GM19043 (cell line): ENCODE measurements around the gene UGCG.

Experiments
- ATAC-seq: cut with Tn5 transposase; IDR thresholded peaks from one replicate; pipeline ENCODE4 v1.9.1; 2021; ENCODE audit warnings: low read depth; ENCODE audit not compliant: unreplicated experiment

UGCG gene

DNA sequence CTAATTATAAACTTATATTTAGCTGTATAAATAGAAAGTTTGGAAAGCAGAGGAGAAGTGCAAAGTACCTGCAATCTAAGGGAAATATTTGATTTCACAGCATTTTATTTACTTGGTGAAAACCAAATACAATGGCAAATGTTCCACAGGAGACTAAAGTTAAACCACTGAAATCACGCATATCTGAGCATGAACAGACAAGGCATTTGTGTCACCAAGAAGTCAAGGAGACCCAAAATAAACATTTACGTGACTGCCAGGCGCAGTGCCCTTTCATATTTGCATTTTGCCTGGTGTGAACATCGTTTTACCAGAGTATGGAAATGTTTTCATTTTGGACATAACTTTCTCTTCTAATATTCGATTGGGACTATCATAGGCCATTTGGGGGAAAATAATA lies 20.6 kb downstream of the UGCG start:
- ATAC-seq = no peak

GRCh38 chr9:111917980-111918379 lies 21.4 kb downstream of the UGCG start:
- ATAC-seq = no peak

GRCh38 chr9:111919875-111920274 lies 23.3 kb downstream of the UGCG start:
- ATAC-seq = no peak

- no peak for ATAC-seq
Measured at GRCh38 chr9:111920531-111920930, 23.9 kb downstream of the UGCG start.

DNA sequence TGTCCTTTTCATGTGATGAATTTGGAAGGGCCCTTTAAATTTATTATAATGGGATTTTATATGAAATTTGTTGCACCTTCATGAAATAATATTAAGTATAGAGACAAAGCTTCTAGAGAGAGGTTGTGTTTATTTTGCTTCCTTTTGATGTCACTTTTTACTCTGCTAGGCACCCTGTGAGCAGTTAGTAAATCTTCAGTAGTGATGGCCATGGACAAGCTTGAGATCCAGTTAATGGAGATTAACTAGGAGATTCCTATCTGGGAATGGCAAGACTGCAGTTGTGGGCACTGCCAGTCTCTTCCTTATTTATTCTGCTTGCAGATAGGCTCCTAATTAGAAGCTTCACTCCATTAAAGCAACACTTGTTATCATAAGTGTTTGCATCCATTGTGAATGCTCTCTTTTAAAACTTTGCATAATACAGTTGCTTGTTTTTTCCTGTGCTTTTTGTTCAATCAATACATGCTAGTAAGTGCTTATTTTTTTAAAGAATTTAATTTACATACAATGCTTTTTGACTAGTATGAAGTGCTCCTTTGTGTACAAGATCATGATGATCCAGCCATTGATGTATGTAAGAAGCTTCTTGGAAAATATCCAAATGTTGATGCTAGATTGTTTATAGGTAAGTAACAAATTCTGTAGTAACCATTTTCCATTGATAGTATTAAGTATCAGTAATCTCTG lies 25.9 kb downstream of the UGCG start:
- ATAC-seq = no peak

- ATAC-seq = no peak
Measured at GRCh38 chr9:111924281-111924680, 27.7 kb downstream of the UGCG start.

- ATAC-seq = no peak
Measured at GRCh38 chr9:111925017-111925770, 28.6 kb downstream of the UGCG start.

DNA sequence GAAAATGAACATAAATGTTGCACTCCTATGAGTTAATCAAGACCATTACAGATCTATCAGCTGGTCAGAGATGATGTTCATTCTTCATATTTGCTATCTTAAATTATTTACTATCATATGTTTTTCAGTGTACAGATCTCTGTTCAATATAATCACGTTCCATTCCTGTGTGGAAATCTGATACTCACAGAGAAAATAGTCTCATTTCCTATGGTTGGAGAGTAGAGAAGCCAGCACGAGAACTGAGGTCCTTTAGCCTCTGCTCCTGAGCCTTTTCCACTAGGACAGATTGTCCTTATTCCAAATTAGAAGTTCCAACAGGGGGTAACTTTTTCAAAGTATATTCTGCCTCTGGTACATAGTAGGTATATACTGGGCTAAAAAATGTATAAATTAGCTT lies 29.2 kb downstream of the UGCG start:
- ATAC-seq = no peak

DNA sequence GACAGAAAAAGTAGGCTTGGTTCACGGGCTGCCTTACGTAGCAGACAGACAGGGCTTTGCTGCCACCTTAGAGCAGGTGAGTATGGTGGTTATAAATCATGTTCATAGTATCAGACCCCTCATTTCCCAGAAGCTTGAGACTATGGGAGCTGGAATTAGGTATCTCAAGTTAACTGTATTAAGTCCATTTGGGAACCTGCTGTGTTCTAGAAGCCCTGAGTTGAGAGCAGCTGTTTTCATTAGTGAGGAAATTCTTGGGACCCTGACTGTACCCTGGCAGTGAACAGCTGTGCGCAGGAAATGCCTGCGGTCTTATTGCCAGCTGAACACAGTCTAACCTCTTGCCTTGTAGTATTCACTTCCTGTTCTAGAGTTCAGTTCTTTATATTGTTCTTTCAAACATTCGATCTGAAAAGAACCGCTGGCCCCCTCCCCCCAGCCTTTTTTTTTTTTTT lies 29.8 kb downstream of the UGCG start:
- peak; percentile 99 for ATAC-seq

GRCh38 chr9:111928359-111928720 lies 31.7 kb downstream of the UGCG start:
- no peak for ATAC-seq

DNA sequence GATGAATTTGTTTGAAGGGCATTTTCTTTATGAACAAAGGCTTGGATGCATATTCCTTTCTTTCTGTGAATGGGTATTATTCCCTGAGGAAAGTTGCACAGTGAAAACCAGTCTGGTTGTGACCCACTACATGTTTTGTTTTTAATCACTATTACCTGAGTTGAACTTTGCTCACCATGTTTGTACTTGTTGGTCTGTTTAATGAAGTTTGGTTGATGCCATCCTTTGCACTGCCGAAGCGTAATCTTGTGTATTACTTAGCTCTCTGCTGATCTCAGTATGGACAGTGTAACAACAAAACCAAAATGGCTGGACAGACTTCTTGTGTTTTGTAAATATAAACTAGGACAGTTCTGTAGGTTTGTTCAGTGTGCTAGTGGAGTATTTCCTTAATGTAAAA lies 38.1 kb downstream of the UGCG start:
- ATAC-seq = no peak

- ATAC-seq = no peak
Measured at GRCh38 chr9:111936391-111936790, 39.8 kb downstream of the UGCG start.

GRCh38 chr9:111937301-111937700 lies 40.7 kb downstream of the UGCG start:
- no peak for ATAC-seq

DNA sequence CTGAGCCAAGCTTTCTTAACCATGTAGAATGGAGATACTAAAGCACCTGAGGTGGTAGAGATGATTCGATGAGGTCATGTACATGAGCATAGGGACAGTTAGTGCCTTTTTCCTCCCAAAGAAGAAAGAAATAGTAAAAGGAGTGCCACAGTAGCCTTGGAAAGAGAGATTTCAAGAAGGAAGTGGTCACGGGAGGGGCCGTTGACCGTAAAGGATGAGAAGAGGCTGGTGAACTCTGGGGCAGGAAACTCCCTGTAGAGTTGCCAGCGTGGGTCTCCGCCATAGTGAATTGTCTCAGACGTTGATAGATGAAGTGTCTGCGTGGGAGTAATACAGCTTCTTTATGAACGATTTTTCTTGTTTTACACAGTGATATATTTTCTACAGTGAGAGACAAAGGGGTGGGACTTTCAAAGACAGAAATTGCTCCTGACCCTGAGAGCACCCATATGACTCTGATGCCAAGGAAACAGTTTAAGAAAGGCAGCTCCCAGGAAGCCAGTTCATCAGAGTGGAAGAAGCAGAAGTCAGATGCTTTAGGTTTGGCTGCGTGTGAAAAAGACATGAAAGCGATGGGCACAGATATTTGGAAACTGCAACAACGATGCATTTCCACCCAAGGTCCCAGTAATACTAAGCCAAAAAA lies 41.3 kb downstream of the UGCG start:
- peak; percentile 70 for ATAC-seq

- ATAC-seq = no peak
Measured at GRCh38 chr9:111938427-111938800, 41.8 kb downstream of the UGCG start.

DNA sequence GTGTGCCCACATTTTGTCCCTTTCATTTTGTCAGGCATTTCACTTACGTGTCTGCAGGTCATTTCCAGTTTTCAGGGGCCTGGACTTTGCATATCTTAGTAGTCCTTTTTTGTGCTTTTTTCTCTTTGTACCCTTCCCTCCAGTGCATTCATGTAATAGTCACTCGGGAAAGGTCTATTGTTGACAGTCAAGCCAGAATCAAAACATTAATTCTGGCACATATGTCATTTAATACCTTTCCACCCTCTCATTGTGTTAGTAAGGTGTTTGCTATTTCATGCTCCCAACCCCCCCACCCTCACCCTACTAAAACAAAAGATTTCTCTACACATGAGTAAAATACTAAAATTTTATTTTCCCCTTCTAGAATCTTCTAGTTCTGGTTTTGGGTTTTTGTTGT lies 42.7 kb downstream of the UGCG start:
- ATAC-seq = no peak

DNA sequence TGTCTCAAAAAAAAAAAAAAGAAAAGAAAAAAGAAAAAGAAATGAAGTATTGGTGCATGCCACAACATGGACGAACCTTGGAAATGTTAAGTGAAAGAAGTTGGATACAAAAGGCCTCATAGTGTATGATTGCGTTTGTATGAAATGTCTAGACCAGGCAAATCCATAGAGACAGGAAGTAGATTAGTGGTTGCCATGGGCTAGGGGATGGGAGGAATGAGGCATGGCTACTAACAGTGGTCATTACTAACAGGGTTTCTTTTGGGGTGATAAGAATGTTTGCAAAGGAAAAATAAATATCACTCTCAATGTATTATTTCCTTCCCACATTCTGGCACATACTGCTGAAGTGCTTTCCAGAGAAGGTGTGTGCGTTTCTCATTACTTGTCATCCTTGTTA lies 44.1 kb downstream of the UGCG start:
- ATAC-seq = no peak

- ATAC-seq = no peak
Measured at GRCh38 chr9:111943200-111943599, 46.6 kb downstream of the UGCG start.

DNA sequence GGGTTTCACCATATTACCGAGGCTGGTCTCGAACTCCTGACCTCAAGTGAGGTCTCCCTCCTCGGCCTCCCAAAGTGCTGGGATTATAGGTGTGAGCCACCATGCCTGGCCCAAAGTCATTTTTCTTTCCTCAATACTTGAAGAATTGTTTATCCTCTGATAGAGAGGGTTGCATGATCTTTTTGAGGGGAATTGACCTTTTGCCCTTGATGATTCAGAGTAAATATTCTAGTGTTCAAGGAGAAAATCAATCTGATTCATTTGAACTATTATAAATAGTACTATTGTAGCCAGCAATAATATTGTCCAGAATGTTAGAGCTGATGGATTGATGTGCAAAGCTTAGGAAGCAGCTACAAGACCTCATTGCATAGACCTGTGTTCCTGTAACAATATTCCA lies 47.1 kb downstream of the UGCG start:
- ATAC-seq = no peak

GRCh38 chr9:111944241-111944866 lies 47.7 kb downstream of the UGCG start:
- ATAC-seq = no peak

GRCh38 chr9:111945216-111945615 lies 48.6 kb downstream of the UGCG start:
- no peak for ATAC-seq
